Body of pancreas (tissue), 4 donors: Measurements from ENCODE around the gene INTS11.
A peak's percentile ranks its signal among the peaks of the same experiment; 100 is the strongest.

Experiments
- POLR2A ChIP-seq, 3 donors: fragments of 450-650 bp; IDR thresholded peaks; one replicate each; pipeline ENCODE4 v1.6.1; 2016; ENCODE audit warnings: antibody characterized with exemption in 3 of 3, mild to moderate bottlenecking in 2 of 3
- TF ChIP-seq, protein P1 (sequence below), 7 experiments: fragments of 450-650 bp in 4 of 7; fragments of 200-600 bp in 3 of 7; sonication (generic) in 3 of 7; IDR thresholded peaks; one replicate each; pipeline ENCODE4 v1.5.1; 2016 to 2019; ENCODE audit warnings: antibody characterized with exemption in 7 of 7

DNA sequence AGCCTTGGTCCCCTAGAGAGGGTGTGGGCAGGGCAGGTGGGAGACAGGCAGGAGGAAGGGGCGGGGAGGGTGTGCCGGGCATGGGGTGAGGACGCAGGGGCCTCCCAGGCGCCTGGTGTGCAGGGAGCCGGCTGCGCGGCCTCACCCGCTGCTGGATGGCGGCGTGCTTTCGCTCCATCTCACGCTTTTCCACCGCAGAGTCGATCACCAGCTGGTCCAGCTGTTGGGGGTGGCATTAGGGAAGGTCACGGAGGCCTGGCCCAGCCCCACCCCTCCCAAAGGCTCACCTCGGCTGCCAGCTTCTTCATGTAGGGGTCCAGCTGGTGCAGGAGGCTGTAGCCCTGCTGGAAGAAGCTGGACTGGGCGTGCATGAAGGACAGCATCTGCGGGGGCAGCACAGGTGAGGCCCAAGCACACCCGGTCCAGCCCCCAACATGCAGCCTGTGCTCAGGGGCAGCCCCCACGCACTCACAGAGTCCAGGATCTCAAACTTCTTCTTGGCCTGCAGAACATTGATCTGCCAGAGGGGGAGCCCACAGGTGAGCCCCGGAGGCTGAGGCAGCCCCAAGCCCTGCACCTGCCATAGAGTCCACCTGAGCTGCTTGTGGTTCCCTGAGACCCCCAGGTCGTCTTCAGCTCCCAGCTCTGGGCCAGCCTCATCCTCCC, 24.6 kb downstream of the INTS11 start:
- TF ChIP-seq, protein P1, sequence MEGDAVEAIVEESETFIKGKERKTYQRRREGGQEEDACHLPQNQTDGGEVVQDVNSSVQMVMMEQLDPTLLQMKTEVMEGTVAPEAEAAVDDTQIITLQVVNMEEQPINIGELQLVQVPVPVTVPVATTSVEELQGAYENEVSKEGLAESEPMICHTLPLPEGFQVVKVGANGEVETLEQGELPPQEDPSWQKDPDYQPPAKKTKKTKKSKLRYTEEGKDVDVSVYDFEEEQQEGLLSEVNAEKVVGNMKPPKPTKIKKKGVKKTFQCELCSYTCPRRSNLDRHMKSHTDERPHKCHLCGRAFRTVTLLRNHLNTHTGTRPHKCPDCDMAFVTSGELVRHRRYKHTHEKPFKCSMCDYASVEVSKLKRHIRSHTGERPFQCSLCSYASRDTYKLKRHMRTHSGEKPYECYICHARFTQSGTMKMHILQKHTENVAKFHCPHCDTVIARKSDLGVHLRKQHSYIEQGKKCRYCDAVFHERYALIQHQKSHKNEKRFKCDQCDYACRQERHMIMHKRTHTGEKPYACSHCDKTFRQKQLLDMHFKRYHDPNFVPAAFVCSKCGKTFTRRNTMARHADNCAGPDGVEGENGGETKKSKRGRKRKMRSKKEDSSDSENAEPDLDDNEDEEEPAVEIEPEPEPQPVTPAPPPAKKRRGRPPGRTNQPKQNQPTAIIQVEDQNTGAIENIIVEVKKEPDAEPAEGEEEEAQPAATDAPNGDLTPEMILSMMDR (IDR thresholded peaks at IDR 0.05) = peak in 4 of 7 experiments; percentile 14 to 29 (median 22)
- no peak for TF ChIP-seq POLR2A (IDR thresholded peaks at IDR 0.05)
